Trophoblast cell (in vitro differentiated cells and primary cell): ENCODE data around the gene PARD3B.

ENCODE experiments used
- DNase-seq, 2 donors: peaks; one replicate each; pipeline ENCODE4 v3.0.0-alpha.2; 2016
- H2AFZ ChIP-seq: 2 replicates; pipeline ENCODE4 v1.6.1; 2013; ENCODE audit warnings: low read length, moderate library complexity, mild to moderate bottlenecking; ENCODE audit not compliant: insufficient read depth, poor library complexity
- H2AK5ac ChIP-seq: 2 replicates; pipeline ENCODE4 v1.6.1; 2013; ENCODE audit warnings: mild to moderate bottlenecking, low read length
- H2BK120ac ChIP-seq: 2 replicates; pipeline ENCODE4 v1.6.1; 2013; ENCODE audit warnings: low read length, mild to moderate bottlenecking, moderate library complexity; ENCODE audit not compliant: insufficient read depth, poor library complexity
- H2BK12ac ChIP-seq: 2 replicates; pipeline ENCODE4 v1.6.1; 2013; ENCODE audit warnings: mild to moderate bottlenecking, low read length, moderate library complexity
- H2BK5ac ChIP-seq: 2 replicates; pipeline ENCODE4 v1.6.1; 2013; ENCODE audit warnings: low read length, low read depth, moderate library complexity, mild to moderate bottlenecking; ENCODE audit not compliant: poor library complexity
- H3K14ac ChIP-seq: 2 replicates; pipeline ENCODE4 v1.6.1; 2013; ENCODE audit warnings: mild to moderate bottlenecking, low read length
- H3K18ac ChIP-seq: 2 replicates; pipeline ENCODE4 v1.6.1; 2013; ENCODE audit warnings: mild to moderate bottlenecking, low read length
- H3K23ac ChIP-seq: 2 replicates; pipeline ENCODE4 v1.6.1; 2013; ENCODE audit warnings: low read length
- H3K27ac ChIP-seq: 2 replicates; pipeline ENCODE4 v1.5.1; 2013; ENCODE audit warnings: low read depth, mild to moderate bottlenecking, inconsistent platforms, low read length, moderate library complexity
- H3K27me3 ChIP-seq: 2 replicates; pipeline ENCODE4 v1.6.1; 2013; ENCODE audit warnings: inconsistent platforms, mild to moderate bottlenecking, low read length, moderate library complexity; ENCODE audit not compliant: insufficient read depth
- H3K36me3 ChIP-seq, 2 experiments: 1 replicate in 1 of 2; 2 replicates in 1 of 2; pipeline ENCODE4 v1.6.1; 2013; ENCODE audit warnings: low read length in 2 of 2, mild to moderate bottlenecking in 2 of 2, moderate library complexity in 1 of 2; ENCODE audit not compliant: insufficient read depth in 2 of 2, control insufficient read depth in 1 of 2
- H3K4ac ChIP-seq: 2 replicates; pipeline ENCODE4 v1.6.1; 2013; ENCODE audit warnings: low read depth, mild to moderate bottlenecking, low read length, moderate library complexity
- H3K4me1 ChIP-seq, 2 experiments: 1 replicate in 1 of 2; 2 replicates in 1 of 2; pipeline ENCODE4 v1.6.1; 2013; ENCODE audit warnings: low read length in 2 of 2, mild to moderate bottlenecking in 2 of 2, moderate library complexity in 1 of 2; ENCODE audit not compliant: insufficient read depth in 2 of 2, control insufficient read depth in 1 of 2
- H3K4me2 ChIP-seq: 2 replicates; pipeline ENCODE4 v1.6.1; 2013; ENCODE audit warnings: inconsistent platforms, mild to moderate bottlenecking, low read length, moderate library complexity
- H3K4me3 ChIP-seq: 2 replicates; pipeline ENCODE4 v1.5.1; 2013; ENCODE audit warnings: mild to moderate bottlenecking, low read depth, low read length, inconsistent platforms
- H3K79me1 ChIP-seq: one replicate; pipeline ENCODE4 v1.6.1; 2013; ENCODE audit warnings: low read length
- H3K79me2 ChIP-seq: 2 replicates; pipeline ENCODE4 v1.6.1; 2013; ENCODE audit warnings: low read length, mild to moderate bottlenecking; ENCODE audit not compliant: control insufficient read depth, insufficient read depth, poor library complexity
- H3K9ac ChIP-seq: 2 replicates; pipeline ENCODE4 v1.6.1; 2013; ENCODE audit warnings: mild to moderate bottlenecking, low read length
- H3K9me3 ChIP-seq: 2 replicates; pipeline ENCODE4 v1.6.1; 2013; ENCODE audit warnings: low read depth, mild to moderate bottlenecking, control low read depth, inconsistent platforms, low read length; ENCODE audit not compliant: insufficient read depth
- H4K12ac ChIP-seq: 2 replicates; pipeline ENCODE4 v1.6.1; 2013; ENCODE audit warnings: low read depth, mild to moderate bottlenecking, low read length, moderate library complexity
- H4K8ac ChIP-seq: 2 replicates; pipeline ENCODE4 v1.6.1; 2013; ENCODE audit warnings: low read depth, mild to moderate bottlenecking, low read length, moderate library complexity
- H4K91ac ChIP-seq: one replicate; pipeline ENCODE4 v1.6.1; 2013; ENCODE audit warnings: low read depth, mild to moderate bottlenecking, low read length, moderate library complexity
- WGBS: extraction: QIAGEN DNeasy Blood & Tissue Kit; methylation state at CpG from one replicate; pipeline ENCODE4 v1.1.7; 2013; ENCODE audit warnings: missing lambda C conversion rate; ENCODE audit not compliant: insufficient read length, insufficient coverage; ENCODE audit errors: extremely low coverage; 5-methylcytosine and 5-hydroxymethylcytosine counted together

Gene PARD3B

GRCh38 chr2:204775766-204776165, 230.5 kb downstream of the PARD3B start:
- Histone ChIP-seq H3K9ac (no peak overlapping the region), H4K91ac (no peak overlapping the region), H3K14ac (no peak overlapping the region), H2BK12ac (no peak overlapping the region), H3K27me3 (no peaks in the 10 kb centered on the region), H3K27ac (no peak overlapping the region), H3K36me3 (no peaks in the 10 kb centered on the region), H4K12ac (no peak overlapping the region), H4K8ac (no peak overlapping the region), H3K4me1 (no peaks in the 10 kb centered on the region), H2BK5ac (no peak overlapping the region), H2BK120ac (no peak overlapping the region), H2AFZ (no peak overlapping the region), H3K18ac (no peak overlapping the region), H2AK5ac (no peak overlapping the region), H3K9me3 (no peaks in the 10 kb centered on the region), H3K79me1 (no peaks in the 10 kb centered on the region), H3K23ac (no peak overlapping the region), H3K4me3 (no peak overlapping the region), H3K4ac (no peak overlapping the region), H3K79me2 (no peaks in the 10 kb centered on the region), H3K4me2 (no peak overlapping the region)
- DNase-seq = no peak

- H3K79me1 ChIP-seq = no peaks in the 10 kb centered on the region
- no peak overlapping the region for H2BK5ac ChIP-seq
- no peaks in the 10 kb centered on the region for H3K36me3 ChIP-seq
- H4K8ac ChIP-seq = no peak overlapping the region
- no peak overlapping the region for H3K4me2 ChIP-seq
- H3K14ac ChIP-seq = no peak overlapping the region
- H3K27me3 ChIP-seq = no peaks in the 10 kb centered on the region
- DNase-seq = no peak
- H3K18ac ChIP-seq = no peak overlapping the region
- H4K12ac ChIP-seq = no peak overlapping the region
- no peak overlapping the region for H2BK12ac ChIP-seq
- no peak overlapping the region for H3K23ac ChIP-seq
- H4K91ac ChIP-seq = no peak overlapping the region
- H3K4ac ChIP-seq = no peak overlapping the region
- no peak overlapping the region for H2AK5ac ChIP-seq
- H3K9me3 ChIP-seq = no peaks in the 10 kb centered on the region
- H3K4me3 ChIP-seq = no peak overlapping the region
- no peak overlapping the region for H2BK120ac ChIP-seq
- H2AFZ ChIP-seq = no peak overlapping the region
- no CpG with 5 or more reads among the region's 1 CpG for WGBS
- H3K9ac ChIP-seq = no peak overlapping the region
- H3K79me2 ChIP-seq = no peaks in the 10 kb centered on the region
- H3K27ac ChIP-seq = no peak overlapping the region
- H3K4me1 ChIP-seq = no peaks in the 10 kb centered on the region
Observed at GRCh38 chr2:204776781-204777559, 231.7 kb downstream of the PARD3B start.

- H2BK5ac ChIP-seq = no peak overlapping the region
- no peak overlapping the region for H3K4me2 ChIP-seq
- no peaks in the 10 kb centered on the region for H3K79me2 ChIP-seq
- no peak overlapping the region for H4K12ac ChIP-seq
- H3K36me3 ChIP-seq = no peaks in the 10 kb centered on the region
- H4K91ac ChIP-seq = no peak overlapping the region
- H2BK12ac ChIP-seq = no peak overlapping the region
- no peaks in the 10 kb centered on the region for H3K27me3 ChIP-seq
- H4K8ac ChIP-seq = no peak overlapping the region
- H3K14ac ChIP-seq = no peak overlapping the region
- no peak overlapping the region for H2AK5ac ChIP-seq
- no peak overlapping the region for H2AFZ ChIP-seq
- H3K9ac ChIP-seq = no peak overlapping the region
- H3K4me3 ChIP-seq = no peak overlapping the region
- H3K4me1 ChIP-seq = no peaks in the 10 kb centered on the region
- H3K18ac ChIP-seq = no peak overlapping the region
- no peak overlapping the region for H2BK120ac ChIP-seq
- H3K9me3 ChIP-seq = no peaks in the 10 kb centered on the region
- H3K23ac ChIP-seq = no peak overlapping the region
- H3K27ac ChIP-seq = no peak overlapping the region
- no peaks in the 10 kb centered on the region for H3K79me1 ChIP-seq
- no peak for DNase-seq
- no peak overlapping the region for H3K4ac ChIP-seq
Observed at GRCh38 chr2:204779771-204780170, 234.5 kb downstream of the PARD3B start.

GRCh38 chr2:204781941-204782340, 236.7 kb downstream of the PARD3B start:
- H3K27ac ChIP-seq = no peak overlapping the region
- no peak overlapping the region for H3K4ac ChIP-seq
- H3K18ac ChIP-seq = no peak overlapping the region
- no peak overlapping the region for H2AFZ ChIP-seq
- H3K9me3 ChIP-seq = no peaks in the 10 kb centered on the region
- H2BK120ac ChIP-seq = no peak overlapping the region
- no peak overlapping the region for H2AK5ac ChIP-seq
- no peak overlapping the region for H2BK12ac ChIP-seq
- H3K14ac ChIP-seq = no peak overlapping the region
- H3K79me2 ChIP-seq = no peaks in the 10 kb centered on the region
- WGBS = no CpG with 5 or more reads among the region's 1 CpG
- H2BK5ac ChIP-seq = no peak overlapping the region
- no peak overlapping the region for H4K12ac ChIP-seq
- no peaks in the 10 kb centered on the region for H3K4me1 ChIP-seq
- no peak overlapping the region for H3K23ac ChIP-seq
- H3K4me3 ChIP-seq = no peak overlapping the region
- no peaks in the 10 kb centered on the region for H3K79me1 ChIP-seq
- H3K9ac ChIP-seq = no peak overlapping the region
- H3K4me2 ChIP-seq = no peak overlapping the region
- H4K8ac ChIP-seq = no peak overlapping the region
- H3K36me3 ChIP-seq = no peaks in the 10 kb centered on the region
- H3K27me3 ChIP-seq = no peaks in the 10 kb centered on the region
- DNase-seq = no peak
- H4K91ac ChIP-seq = no peak overlapping the region
